ENCODE measurements around the gene PIK3IP1.

- TF ChIP-seq CTCF (IDR thresholded peaks at IDR 0.05) = no peak
- TF ChIP-seq POLR2A (IDR thresholded peaks at IDR 0.05) = no peak
Measured at GRCh38 chr22:31276426-31277167, 15.7 kb downstream of the PIK3IP1 start.
